GM21381 (cell line): ENCODE results near the gene RPS21.

Experiments
- ATAC-seq: cut with Tn5 transposase; IDR thresholded peaks from one replicate; pipeline ENCODE4 v1.9.1; 2021; ENCODE audit warnings: mild to moderate bottlenecking, moderate library complexity; ENCODE audit not compliant: unreplicated experiment

RPS21 gene

GRCh38 chr20:62353289-62354030 lies 33.4 kb upstream of the RPS21 start:
- ATAC-seq, result no peak

- ATAC-seq, result no peak
Measured at GRCh38 chr20:62354031-62354808, 32.7 kb upstream of the RPS21 start.

- no peak for ATAC-seq
Measured at GRCh38 chr20:62354811-62355341, 32.0 kb upstream of the RPS21 start.

GRCh38 chr20:62355516-62355877 lies 31.4 kb upstream of the RPS21 start:
- ATAC-seq, result no peak

GRCh38 chr20:62355878-62356588 lies 30.9 kb upstream of the RPS21 start:
- no peak for ATAC-seq

GRCh38 chr20:62356589-62357186 lies 30.2 kb upstream of the RPS21 start:
- ATAC-seq, result no peak

GRCh38 chr20:62357187-62357667 lies 29.7 kb upstream of the RPS21 start:
- ATAC-seq, result no peak

GRCh38 chr20:62357681-62358080 lies 29.2 kb upstream of the RPS21 start:
- ATAC-seq, result no peak

GRCh38 chr20:62358171-62359042 lies 28.5 kb upstream of the RPS21 start:
- ATAC-seq, result no peak

- ATAC-seq, result no peak
Measured at GRCh38 chr20:62359043-62359490, 27.8 kb upstream of the RPS21 start.

- ATAC-seq, result no peak
Measured at GRCh38 chr20:62359491-62360121, 27.3 kb upstream of the RPS21 start.

- no peak for ATAC-seq
Measured at GRCh38 chr20:62360854-62361798, 25.8 kb upstream of the RPS21 start.

- no peak for ATAC-seq
Measured at GRCh38 chr20:62361799-62362589, 24.9 kb upstream of the RPS21 start.

- ATAC-seq, result no peak
Measured at GRCh38 chr20:62362590-62362940, 24.3 kb upstream of the RPS21 start.

- ATAC-seq, result no peak
Measured at GRCh38 chr20:62362991-62363919, 23.6 kb upstream of the RPS21 start.
